H9 (cell line): ENCODE results near the gene CFAP157. TPM values are rescaled to one million over a fixed set of nuclear protein-coding genes. Genes with fewer than 3 reads are reported as not detected.
A peak's percentile ranks its signal among the peaks of the same experiment; 100 is the strongest.

ENCODE experiments used
- DNase-seq: peaks from one replicate; pipeline ENCODE4 v3.0.0-alpha.2; 2017
- H2AFZ ChIP-seq: one replicate; pipeline ENCODE4 v1.6.1; 2013; ENCODE audit warnings: mild to moderate bottlenecking, low read length, control low read depth, moderate library complexity
- H2AK5ac ChIP-seq: 2 replicates; pipeline ENCODE4 v1.6.1; 2013; ENCODE audit warnings: low read length, control low read depth, mixed read lengths; ENCODE audit not compliant: insufficient read length
- H2BK120ac ChIP-seq: one replicate; pipeline ENCODE4 v1.6.1; 2013; ENCODE audit warnings: low read depth, mild to moderate bottlenecking, low read length, control low read depth, inconsistent platforms; ENCODE audit not compliant: poor library complexity, severe bottlenecking
- H2BK12ac ChIP-seq: 2 replicates; pipeline ENCODE4 v1.6.1; 2013; ENCODE audit warnings: low read length, control low read depth, mixed read lengths, low read depth; ENCODE audit not compliant: insufficient read length
- H2BK15ac ChIP-seq: 2 replicates; pipeline ENCODE4 v1.6.1; 2013; ENCODE audit warnings: low read depth, low read length, control low read depth
- H2BK20ac ChIP-seq: one replicate; pipeline ENCODE4 v1.6.1; 2013; ENCODE audit warnings: low read depth, mild to moderate bottlenecking, low read length, control low read depth, inconsistent platforms; ENCODE audit not compliant: poor library complexity, severe bottlenecking
- H2BK5ac ChIP-seq: 2 replicates; pipeline ENCODE4 v1.6.1; 2013; ENCODE audit warnings: low read length, control low read depth, mixed read lengths; ENCODE audit not compliant: insufficient read length
- H3K14ac ChIP-seq: 2 replicates; pipeline ENCODE4 v1.6.1; 2013; ENCODE audit warnings: low read length, control low read depth; ENCODE audit not compliant: insufficient read depth
- H3K18ac ChIP-seq: 2 replicates; pipeline ENCODE4 v1.6.1; 2013; ENCODE audit warnings: low read depth, mild to moderate bottlenecking, mixed read lengths, low read length, control low read depth; ENCODE audit not compliant: insufficient read length
- H3K23ac ChIP-seq: 2 replicates; pipeline ENCODE4 v1.6.1; 2013; ENCODE audit warnings: low read length, control low read depth, mixed read lengths, low read depth; ENCODE audit not compliant: insufficient read length
- H3K23me2 ChIP-seq: 2 replicates; pipeline ENCODE4 v1.6.1; 2013; ENCODE audit warnings: low read depth, mild to moderate bottlenecking, mixed read lengths, low read length, control low read depth; ENCODE audit not compliant: insufficient read length, poor library complexity, severe bottlenecking
- H3K27ac ChIP-seq: 2 replicates; pipeline ENCODE4 v1.5.1; 2013; ENCODE audit warnings: low read length, control low read depth, mixed read lengths, low read depth; ENCODE audit not compliant: insufficient read length
- H3K27me3 ChIP-seq: 2 replicates; pipeline ENCODE4 v1.6.1; 2013; ENCODE audit warnings: low read length, control low read depth, inconsistent platforms; ENCODE audit not compliant: insufficient read depth
- H3K4ac ChIP-seq: 2 replicates; pipeline ENCODE4 v1.6.1; 2013; ENCODE audit warnings: low read depth, mild to moderate bottlenecking, control low read depth, inconsistent platforms, low read length, moderate library complexity
- H3K4me1 ChIP-seq: 2 replicates; pipeline ENCODE4 v1.6.1; 2013; ENCODE audit warnings: low read length, control low read depth, inconsistent platforms; ENCODE audit not compliant: insufficient read depth
- H3K4me2 ChIP-seq: 2 replicates; pipeline ENCODE4 v1.6.1; 2013; ENCODE audit warnings: low read length, control low read depth, mixed read lengths; ENCODE audit not compliant: insufficient read length, insufficient read depth
- H3K56ac ChIP-seq: 2 replicates; pipeline ENCODE4 v1.6.1; 2013; ENCODE audit warnings: low read depth, mild to moderate bottlenecking, mixed read lengths, low read length, control low read depth; ENCODE audit not compliant: insufficient read length
- H3K79me1 ChIP-seq: 2 replicates; pipeline ENCODE4 v1.6.1; 2013; ENCODE audit warnings: low read depth, mild to moderate bottlenecking, moderate library complexity, low read length, control low read depth, inconsistent platforms; ENCODE audit not compliant: insufficient read depth, poor library complexity, severe bottlenecking
- H3K79me2 ChIP-seq: 2 replicates; pipeline ENCODE4 v1.6.1; 2013; ENCODE audit warnings: low read length, control low read depth, inconsistent platforms; ENCODE audit not compliant: insufficient read depth
- H3K9ac ChIP-seq: 2 replicates; pipeline ENCODE4 v1.6.1; 2013; ENCODE audit warnings: low read length, control low read depth, mixed read lengths; ENCODE audit not compliant: insufficient read length; ENCODE audit errors: extremely low read depth
- H3K9me3 ChIP-seq: one replicate; pipeline ENCODE4 v1.6.1; 2013; ENCODE audit warnings: low read depth, low read length, inconsistent platforms; ENCODE audit not compliant: control insufficient read depth
- H3T11ph ChIP-seq: one replicate; pipeline ENCODE4 v1.6.1; 2013; ENCODE audit warnings: mild to moderate bottlenecking, low read length, control low read depth, inconsistent platforms
- H4K20me1 ChIP-seq: one replicate; pipeline ENCODE4 v1.6.1; 2013; ENCODE audit not compliant: control insufficient read depth, insufficient read length, insufficient read depth
- H4K5ac ChIP-seq: 2 replicates; pipeline ENCODE4 v1.6.1; 2013; ENCODE audit warnings: low read depth, mild to moderate bottlenecking, mixed read lengths, low read length, control low read depth; ENCODE audit not compliant: insufficient read length
- H4K8ac ChIP-seq: replicated peaks from 2 replicates; pipeline ENCODE4 v1.6.1; 2013; ENCODE audit warnings: low read length, control low read depth, mixed read lengths, low read depth; ENCODE audit not compliant: insufficient read length
- H4K91ac ChIP-seq: 2 replicates; pipeline ENCODE4 v1.6.1; 2013; ENCODE audit warnings: low read depth, mild to moderate bottlenecking, moderate library complexity, mixed read lengths, low read length, control low read depth; ENCODE audit not compliant: insufficient read length
- H3K27ac Mint-ChIP-seq, 3 experiments: 2 replicates in 2 of 3; 3 replicates in 1 of 3; pipeline ENCODE4 v1.8.0; 2020 to 2021; ENCODE audit warnings: mixed read lengths in 3 of 3, mild to moderate bottlenecking in 1 of 3, moderate library complexity in 1 of 3
- H3K27me3 Mint-ChIP-seq: 2 replicates; pipeline ENCODE4 v1.8.0; 2021; ENCODE audit warnings: low read depth, mild to moderate bottlenecking, moderate library complexity, mixed read lengths
- H3K36me3 Mint-ChIP-seq, 3 experiments: 2 replicates in 2 of 3; 3 replicates in 1 of 3; pipeline ENCODE4 v1.8.0; 2020 to 2021; ENCODE audit warnings: low read depth in 3 of 3, mixed read lengths in 3 of 3; ENCODE audit not compliant: insufficient read depth in 1 of 3
- H3K4me1 Mint-ChIP-seq, 2 experiments: 2 replicates each; pipeline ENCODE4 v1.8.0; 2020; ENCODE audit warnings: mixed read lengths in 2 of 2
- H3K4me3 Mint-ChIP-seq, 2 experiments: 2 replicates in 1 of 2; 3 replicates in 1 of 2; pipeline ENCODE4 v1.8.0; 2020 to 2021; ENCODE audit warnings: mild to moderate bottlenecking in 2 of 2, mixed read lengths in 2 of 2, moderate library complexity in 1 of 2
- H3K9me3 Mint-ChIP-seq, 2 experiments: 2 replicates in 1 of 2; 3 replicates in 1 of 2; pipeline ENCODE4 v1.8.0; 2020; ENCODE audit warnings: mild to moderate bottlenecking in 2 of 2, mixed read lengths in 2 of 2, moderate library complexity in 1 of 2
- CTCF ChIP-seq: fragments of 200-600 bp; sonication (generic); conservative IDR thresholded peaks from 3 replicates; pipeline ENCODE4 v1.8.0; 2021; ENCODE audit warnings: antibody characterized with exemption, mild to moderate bottlenecking
- WGBS: extraction: QIAGEN DNeasy Blood & Tissue Kit; methylation state at CpG from one replicate; pipeline ENCODE4 v1.1.7; 2013; ENCODE audit warnings: missing lambda C conversion rate, low lambda C conversion rate, mixed read lengths; ENCODE audit not compliant: insufficient read length; ENCODE audit errors: extremely low coverage; 5-methylcytosine and 5-hydroxymethylcytosine counted together
- total RNA-seq: library from RNA; stranded (reverse); gene quantifications from 2 replicates; pipeline ENCODE4 v1.2.1, GENCODE V29; 2021

Gene CFAP157
- total RNA-seq, 1 experiment from 2014 or later = 0.22 TPM

GRCh38 chr9:127712371-127712770, 5.6 kb downstream of the CFAP157 start:
- Mint-ChIP-seq H3K4me1 (peaks cover 24 to 34% of the 10 kb centered on the region in 2 experiments), H3K9me3 (peaks cover 0 to 2% of the 10 kb centered on the region in 2 experiments; a peak in 1 of 5 replicates), H3K36me3 (no peaks in the 10 kb centered on the region; a peak in 1 of 7 replicates), H3K27me3 (peaks cover 10% of the 10 kb centered on the region), H3K27ac (peak overlapping the region in 1 of 3 experiments; percentile 88; a peak in 1 of 7 replicates), H3K4me3 (peak overlapping the region in 1 of 2 experiments; percentile 44; a peak in 3 of 5 replicates)
- no peak overlapping the region for H3K4ac ChIP-seq
- no peaks in the 10 kb centered on the region for H3K27me3 ChIP-seq
- H4K5ac ChIP-seq = no peak overlapping the region
- no peak for TF ChIP-seq CTCF
- H3K23ac ChIP-seq = no peak overlapping the region
- no peaks in the 10 kb centered on the region for H4K20me1 ChIP-seq
- H3K56ac ChIP-seq = no peak overlapping the region
- H3K79me2 ChIP-seq = no peaks in the 10 kb centered on the region
- H2AK5ac ChIP-seq = no peak overlapping the region
- H3K14ac ChIP-seq = no peak overlapping the region
- H2BK120ac ChIP-seq = no peak overlapping the region
- H2BK12ac ChIP-seq = no peak overlapping the region
- H3T11ph ChIP-seq = no peak overlapping the region
- no peak overlapping the region for H3K18ac ChIP-seq
- no peak overlapping the region for H2BK5ac ChIP-seq
- H3K9me3 ChIP-seq = no peaks in the 10 kb centered on the region
- H4K91ac ChIP-seq = no peak overlapping the region
- no peak overlapping the region for H3K9ac ChIP-seq
- peaks cover 13% of the 10 kb centered on the region for H3K23me2 ChIP-seq
- no peaks in the 10 kb centered on the region for H3K79me1 ChIP-seq
- DNase-seq = no peak
- H3K4me1 ChIP-seq = no peaks in the 10 kb centered on the region; the same call in 1 of the 2 replicates
- no peak overlapping the region for H3K4me2 ChIP-seq
- no peak overlapping the region for H4K8ac ChIP-seq
- H2AFZ ChIP-seq = no peak overlapping the region
- no peak overlapping the region for H3K27ac ChIP-seq
- H2BK20ac ChIP-seq = no peak overlapping the region
- no peak overlapping the region for H2BK15ac ChIP-seq
- WGBS = no CpG with 5 or more reads among the region's 11 CpGs
